GM19324 (cell line): ENCODE results near the gene DSCAML1.
"Not testable (repeated sequence)": the region's sequence is repeated elsewhere in the genome, so short reads cannot be mapped to it uniquely, and the experiment has no call there.

Experiments used
- ATAC-seq: cut with Tn5 transposase; IDR thresholded peaks from one replicate; pipeline ENCODE4 v1.9.1; 2021; ENCODE audit warnings: mild to moderate bottlenecking, moderate library complexity; ENCODE audit not compliant: unreplicated experiment, low FRiP score

DSCAML1 gene

DNA sequence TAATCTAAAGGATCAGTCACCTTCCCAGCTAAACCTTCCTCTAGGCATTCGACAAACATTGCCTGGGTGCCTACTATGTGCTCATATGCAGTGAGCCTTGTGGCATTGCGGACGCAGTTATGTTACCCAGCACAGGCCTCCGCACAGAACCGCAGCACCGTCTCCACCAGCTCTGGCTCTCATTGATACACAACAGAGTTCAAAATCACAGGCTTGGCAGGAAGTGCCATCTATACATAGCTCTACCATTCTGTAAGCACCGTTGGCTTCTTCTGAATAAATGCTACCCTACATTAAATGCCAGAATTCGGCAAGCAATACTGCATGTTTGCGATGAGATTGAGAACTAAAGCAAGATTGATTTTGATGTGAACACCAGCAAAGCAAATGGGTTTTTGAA lies 31.0 kb downstream of the DSCAML1 start:
- ATAC-seq: no peak

DNA sequence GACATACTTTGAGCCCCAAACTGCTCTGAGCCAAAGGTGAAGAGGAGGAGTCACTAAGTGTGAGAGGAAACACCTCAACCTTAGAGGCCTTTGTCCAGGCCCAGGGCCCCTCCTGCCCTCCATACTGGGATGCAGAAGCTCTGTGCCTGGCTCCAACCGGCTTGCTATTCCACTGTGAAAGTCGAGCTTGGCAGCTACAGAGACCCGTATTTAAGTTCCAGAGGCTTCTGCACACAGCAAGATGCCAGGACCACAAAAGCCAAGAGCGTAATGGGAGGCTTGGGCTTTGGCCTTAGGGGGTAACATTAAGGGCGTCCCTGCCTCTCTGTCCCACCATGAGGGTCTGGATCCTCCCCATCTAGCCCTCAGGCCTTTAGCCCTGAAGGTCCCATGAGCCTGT lies 31.9 kb downstream of the DSCAML1 start:
- no peak for ATAC-seq

GRCh38 chr11:117763465-117763864 lies 33.6 kb downstream of the DSCAML1 start:
- ATAC-seq: not testable (repeated sequence)

- ATAC-seq: no peak
Measured at GRCh38 chr11:117761993-117762392, 35.0 kb downstream of the DSCAML1 start.

GRCh38 chr11:117759305-117759704 lies 37.7 kb downstream of the DSCAML1 start:
- ATAC-seq: no peak

GRCh38 chr11:117754030-117754429 lies 43.0 kb downstream of the DSCAML1 start:
- ATAC-seq: no peak

- no peak for ATAC-seq
Measured at GRCh38 chr11:117752721-117753237, 44.2 kb downstream of the DSCAML1 start.

DNA sequence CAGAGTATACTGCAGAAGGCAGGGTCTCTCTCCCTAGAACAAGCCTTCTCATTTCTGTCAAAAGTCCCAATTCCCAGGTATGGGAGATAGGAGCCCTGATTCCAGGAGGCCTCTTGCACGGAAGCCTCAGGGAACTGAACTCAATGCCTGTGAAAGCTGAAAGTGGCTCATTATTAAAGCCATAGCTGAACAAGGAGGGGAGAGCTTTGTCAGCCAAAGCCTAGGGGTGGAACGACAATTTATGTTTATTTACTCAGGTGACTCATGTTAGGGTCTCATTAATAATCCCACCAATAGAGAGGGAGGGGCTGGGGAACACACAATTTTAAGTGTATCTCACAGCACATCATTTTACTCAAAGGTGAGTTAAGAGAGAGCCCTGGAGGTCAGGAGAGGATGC lies 44.9 kb downstream of the DSCAML1 start:
- ATAC-seq: no peak

GRCh38 chr11:117750916-117751662 lies 45.9 kb downstream of the DSCAML1 start:
- no peak for ATAC-seq

DNA sequence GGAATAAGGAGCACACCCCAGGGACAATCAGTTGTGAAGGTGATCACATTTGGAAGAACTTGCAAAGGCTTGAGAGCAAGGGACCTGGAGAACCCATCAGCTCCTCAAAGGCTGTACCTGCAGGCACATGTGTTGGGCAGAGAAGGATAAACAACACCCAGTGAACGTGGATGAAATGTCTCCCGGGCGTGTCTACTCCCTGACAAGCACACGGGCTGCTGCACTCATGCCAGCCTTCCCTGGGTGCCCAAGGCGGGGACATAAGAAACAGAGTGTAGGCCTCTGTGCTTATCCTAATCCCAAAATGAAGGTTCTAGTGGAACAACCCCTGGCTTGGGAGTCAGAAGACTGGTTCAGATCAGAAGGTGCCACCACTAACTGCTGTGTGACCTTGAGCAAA lies 46.7 kb downstream of the DSCAML1 start:
- ATAC-seq: no peak

DNA sequence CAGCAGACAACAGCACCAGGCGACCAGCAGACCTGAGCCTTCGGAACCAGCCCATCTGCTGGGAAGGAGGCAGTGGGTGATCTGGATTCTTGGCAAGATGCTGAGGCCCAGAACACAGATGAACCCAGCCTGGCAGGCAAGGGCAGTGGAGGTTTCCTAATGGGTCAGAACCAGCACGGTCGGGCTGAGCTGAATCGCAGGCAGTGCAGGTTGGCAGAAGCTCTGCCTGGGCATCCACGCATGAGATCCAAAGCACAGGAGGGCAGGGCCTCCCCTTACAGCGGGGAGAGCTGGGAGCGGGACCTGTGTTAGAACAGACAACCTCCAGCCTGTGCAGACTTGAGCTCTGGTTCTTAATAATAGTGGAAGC lies 47.5 kb downstream of the DSCAML1 start:
- ATAC-seq: no peak

GRCh38 chr11:117748771-117749540 lies 48.1 kb downstream of the DSCAML1 start:
- no peak for ATAC-seq

DNA sequence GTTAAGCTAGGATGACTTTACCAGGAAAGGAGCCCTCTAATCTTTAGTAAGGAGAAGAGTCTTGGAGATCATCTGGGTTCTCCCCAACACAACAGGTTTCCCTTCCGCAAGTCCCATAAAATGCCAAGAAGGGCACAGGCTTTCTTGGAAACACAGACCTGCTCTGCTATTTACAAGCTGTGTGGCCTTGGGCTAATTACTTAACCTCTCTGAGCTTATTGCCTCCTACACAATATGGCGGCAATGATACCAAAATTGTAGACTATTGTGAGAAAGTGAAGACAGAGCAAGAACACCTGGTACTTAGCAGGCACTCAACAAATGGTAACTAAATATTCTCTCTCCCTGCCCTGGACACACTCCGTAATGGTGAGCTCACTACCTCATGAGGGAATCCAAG lies 49.1 kb downstream of the DSCAML1 start:
- no peak for ATAC-seq

GRCh38 chr11:117745346-117745745 lies 51.7 kb downstream of the DSCAML1 start:
- ATAC-seq: no peak

DNA sequence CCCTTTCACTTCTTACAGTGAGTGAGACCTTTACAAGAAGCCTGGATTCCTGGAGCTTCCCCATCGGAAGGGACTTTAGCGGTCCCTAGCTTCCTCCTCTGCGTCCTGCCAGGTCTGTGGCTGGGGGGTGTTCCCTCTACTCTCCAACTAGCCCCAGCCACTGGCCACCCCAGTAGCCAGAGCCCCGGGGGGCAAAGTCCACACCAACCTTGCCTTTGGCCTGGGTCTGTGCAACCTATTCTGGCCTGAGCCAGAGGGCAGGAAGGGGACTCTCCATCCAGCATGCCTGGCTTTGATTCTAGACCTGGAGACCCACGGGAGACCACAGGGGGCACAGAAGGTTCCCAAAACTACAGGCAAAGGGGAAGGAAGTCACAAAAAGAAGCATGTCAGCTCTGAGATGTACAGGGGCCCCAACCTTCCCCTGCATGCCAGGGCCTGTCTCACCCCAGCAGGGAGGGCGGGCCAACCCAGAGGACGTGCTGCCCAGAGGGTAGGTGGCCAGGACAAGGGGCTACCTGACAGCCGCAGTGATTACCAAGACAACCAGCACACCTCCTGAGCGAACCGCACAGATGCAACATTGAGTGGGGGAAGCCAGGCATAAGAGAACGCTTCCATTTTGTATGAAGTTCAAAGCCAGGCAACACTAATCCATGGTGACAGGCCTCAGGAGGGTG lies 52.4 kb downstream of the DSCAML1 start:
- ATAC-seq: no peak

- ATAC-seq: no peak
Measured at GRCh38 chr11:117743121-117743815, 53.7 kb downstream of the DSCAML1 start.

DNA sequence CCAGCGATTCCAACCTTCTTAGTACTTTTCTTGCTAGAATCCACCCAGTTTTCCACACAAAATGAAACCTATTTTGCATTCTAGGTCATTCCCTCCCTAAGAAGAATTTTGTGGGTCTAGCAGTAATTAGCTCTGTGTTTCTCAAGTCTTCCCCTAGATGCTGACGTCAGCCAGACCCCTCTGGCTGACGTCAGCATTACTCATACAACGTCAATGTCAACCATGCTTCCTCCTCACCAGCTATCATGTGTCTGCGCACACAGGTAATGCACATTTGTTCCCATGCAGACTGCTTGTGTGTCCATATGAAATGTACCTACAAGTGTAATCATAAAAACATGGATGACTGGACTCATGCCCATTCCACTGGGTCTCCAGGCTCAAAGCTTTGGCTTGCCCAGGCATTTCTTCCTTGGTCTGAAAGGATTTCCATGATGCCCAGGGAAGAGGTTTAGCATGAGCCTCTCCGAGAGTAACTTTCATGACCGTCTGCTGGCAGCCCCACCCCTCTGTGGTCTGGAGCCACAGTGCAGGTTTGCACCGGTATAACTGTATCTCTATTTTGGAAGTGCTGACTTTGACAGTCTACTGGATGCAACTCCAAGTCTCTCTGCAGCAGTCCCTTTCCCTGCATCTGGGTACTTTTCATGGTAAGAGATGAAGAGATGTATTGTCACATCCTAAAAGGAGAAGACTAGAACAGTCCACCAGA lies 58.6 kb downstream of the DSCAML1 start:
- no peak for ATAC-seq

DNA sequence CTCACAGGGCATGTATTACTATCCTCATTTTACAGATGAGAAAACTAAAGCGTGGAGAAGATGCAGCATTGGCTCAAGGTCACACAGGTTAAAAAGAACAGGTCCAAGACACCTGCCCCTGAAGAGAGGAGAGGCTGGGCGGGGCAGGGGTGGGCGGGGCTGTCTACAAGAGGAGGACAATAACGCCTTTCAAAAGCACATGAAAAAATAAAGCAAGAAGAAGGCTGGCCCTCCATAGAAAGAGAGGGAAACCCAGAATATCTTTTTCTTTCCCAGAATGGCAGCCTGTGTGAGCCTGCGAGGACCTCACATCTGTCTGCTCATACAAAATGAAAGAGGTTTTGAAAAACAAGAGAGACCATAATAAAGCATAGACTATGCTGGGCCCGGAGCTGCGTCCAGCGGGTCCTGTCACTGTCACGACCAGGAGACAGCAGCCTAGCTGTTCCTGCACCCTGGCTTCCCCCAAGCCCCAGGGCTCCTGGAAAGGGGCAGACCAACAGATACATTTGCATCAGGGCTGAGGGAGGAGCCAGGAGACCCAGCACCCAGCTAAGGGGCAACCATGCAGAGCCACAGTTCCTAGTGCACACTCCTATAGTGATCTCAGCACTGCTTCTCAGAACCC lies 61.6 kb downstream of the DSCAML1 start:
- no peak for ATAC-seq

- ATAC-seq: no peak
Measured at GRCh38 chr11:117734601-117735024, 62.4 kb downstream of the DSCAML1 start.

DNA sequence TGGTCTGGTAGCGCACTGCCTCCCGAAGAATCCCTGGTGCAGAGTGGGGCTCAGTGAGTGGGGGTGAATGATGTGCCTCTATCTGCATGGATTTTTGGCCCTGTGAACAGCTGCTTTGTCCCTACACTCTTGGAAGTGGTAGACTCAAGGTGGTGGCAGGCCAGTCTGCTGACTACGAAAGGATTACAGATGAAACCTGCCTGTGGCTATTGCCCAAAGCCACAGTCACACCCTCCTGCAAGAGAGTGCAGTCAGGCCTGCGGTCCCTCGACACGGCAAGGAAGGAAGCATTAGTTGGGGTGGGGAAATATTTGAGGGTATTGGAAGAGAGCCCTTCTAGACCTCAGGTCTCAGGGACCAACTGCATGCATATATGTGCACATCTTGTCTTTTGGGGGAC lies 63.7 kb downstream of the DSCAML1 start:
- ATAC-seq: no peak
